Progenitor cell of endocrine pancreas (in vitro differentiated cells): Measurements from ENCODE around the gene RNF220. TPM values are rescaled to one million over a fixed set of nuclear protein-coding genes. Genes with fewer than 3 reads are reported as not detected.

Experiments used
- DNase-seq: peaks from one replicate; pipeline ENCODE4 v3.0.0; 2021; ENCODE audit warnings: low spot score; ENCODE audit not compliant: unreplicated experiment
- H3K27ac Mint-ChIP-seq: 2 replicates; pipeline ENCODE4 v1.8.0; 2021; ENCODE audit warnings: mild to moderate bottlenecking, moderate library complexity, mixed read lengths
- H3K27me3 Mint-ChIP-seq: 2 replicates; pipeline ENCODE4 v1.8.0; 2021; ENCODE audit warnings: mixed read lengths
- H3K36me3 Mint-ChIP-seq: 2 replicates; pipeline ENCODE4 v1.8.0; 2022; ENCODE audit warnings: mixed read lengths; ENCODE audit not compliant: insufficient read depth
- H3K4me1 Mint-ChIP-seq: 2 replicates; pipeline ENCODE4 v1.8.0; 2021; ENCODE audit warnings: low read depth, mixed read lengths
- H3K4me3 Mint-ChIP-seq: 2 replicates; pipeline ENCODE4 v1.8.0; 2021; ENCODE audit warnings: low read depth, mild to moderate bottlenecking, moderate library complexity, mixed read lengths
- H3K9me3 Mint-ChIP-seq: 2 replicates; pipeline ENCODE4 v1.8.0; 2021; ENCODE audit warnings: low read depth, mixed read lengths
- total RNA-seq: library from RNA; stranded (reverse); gene quantifications from 2 replicates; pipeline ENCODE4 v1.2.1, GENCODE V29; 2021
- TF ChIP-seq, protein P1 (sequence below): fragments of 200-600 bp; sonication (generic); IDR thresholded peaks from one replicate; pipeline ENCODE4 v1.5.0; 2021; ENCODE audit warnings: antibody characterized with exemption, mild to moderate bottlenecking; ENCODE audit not compliant: unreplicated experiment

RNF220 gene
- total RNA-seq, 1 donor from 2014 or later = 85.9 TPM

- no peaks in the 10 kb centered on the region for H3K27me3 Mint-ChIP-seq
Observed at GRCh38 chr1:44654621-44655187, 249.6 kb downstream of the RNF220 start.

DNA sequence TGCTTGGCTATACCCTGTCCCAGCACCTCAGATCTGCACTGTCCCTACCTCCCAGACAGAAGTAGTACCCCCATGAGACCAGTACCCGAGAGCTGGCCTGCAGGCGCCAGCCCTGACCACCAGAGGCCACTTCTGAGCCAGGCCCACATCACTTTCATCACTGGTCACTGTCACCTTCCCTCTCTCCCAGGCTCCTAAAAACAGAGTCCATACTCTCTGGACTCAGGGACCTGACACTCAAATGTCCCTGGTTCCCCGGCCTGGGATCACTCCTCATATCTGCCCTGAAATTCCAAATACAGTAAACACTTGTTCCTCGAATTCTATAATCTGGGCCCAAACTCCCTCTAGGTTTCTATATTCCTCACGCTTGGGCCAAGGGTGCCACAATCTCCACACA, 250.6 kb downstream of the RNF220 start:
- no peak for DNase-seq
- no peaks in the 10 kb centered on the region for H3K9me3 Mint-ChIP-seq
- peaks cover 8% of the 10 kb centered on the region for H3K36me3 Mint-ChIP-seq
- TF ChIP-seq, protein P1, sequence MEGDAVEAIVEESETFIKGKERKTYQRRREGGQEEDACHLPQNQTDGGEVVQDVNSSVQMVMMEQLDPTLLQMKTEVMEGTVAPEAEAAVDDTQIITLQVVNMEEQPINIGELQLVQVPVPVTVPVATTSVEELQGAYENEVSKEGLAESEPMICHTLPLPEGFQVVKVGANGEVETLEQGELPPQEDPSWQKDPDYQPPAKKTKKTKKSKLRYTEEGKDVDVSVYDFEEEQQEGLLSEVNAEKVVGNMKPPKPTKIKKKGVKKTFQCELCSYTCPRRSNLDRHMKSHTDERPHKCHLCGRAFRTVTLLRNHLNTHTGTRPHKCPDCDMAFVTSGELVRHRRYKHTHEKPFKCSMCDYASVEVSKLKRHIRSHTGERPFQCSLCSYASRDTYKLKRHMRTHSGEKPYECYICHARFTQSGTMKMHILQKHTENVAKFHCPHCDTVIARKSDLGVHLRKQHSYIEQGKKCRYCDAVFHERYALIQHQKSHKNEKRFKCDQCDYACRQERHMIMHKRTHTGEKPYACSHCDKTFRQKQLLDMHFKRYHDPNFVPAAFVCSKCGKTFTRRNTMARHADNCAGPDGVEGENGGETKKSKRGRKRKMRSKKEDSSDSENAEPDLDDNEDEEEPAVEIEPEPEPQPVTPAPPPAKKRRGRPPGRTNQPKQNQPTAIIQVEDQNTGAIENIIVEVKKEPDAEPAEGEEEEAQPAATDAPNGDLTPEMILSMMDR = peak; percentile 64
- H3K4me3 Mint-ChIP-seq = no peak overlapping the region
- H3K27ac Mint-ChIP-seq = no peak overlapping the region
- H3K27me3 Mint-ChIP-seq = no peaks in the 10 kb centered on the region
- peaks cover 3% of the 10 kb centered on the region for H3K4me1 Mint-ChIP-seq

More at GRCh38 chr1:44654621-44655187, 249.6 kb downstream of the RNF220 start:
- Mint-ChIP-seq H3K4me1 (peaks cover 3% of the 10 kb centered on the region), H3K9me3 (no peaks in the 10 kb centered on the region), H3K27ac (no peak overlapping the region), H3K4me3 (no peak overlapping the region), H3K36me3 (peaks cover 8% of the 10 kb centered on the region)
- no peak for DNase-seq
- TF ChIP-seq, protein P1 = no peak

DNA sequence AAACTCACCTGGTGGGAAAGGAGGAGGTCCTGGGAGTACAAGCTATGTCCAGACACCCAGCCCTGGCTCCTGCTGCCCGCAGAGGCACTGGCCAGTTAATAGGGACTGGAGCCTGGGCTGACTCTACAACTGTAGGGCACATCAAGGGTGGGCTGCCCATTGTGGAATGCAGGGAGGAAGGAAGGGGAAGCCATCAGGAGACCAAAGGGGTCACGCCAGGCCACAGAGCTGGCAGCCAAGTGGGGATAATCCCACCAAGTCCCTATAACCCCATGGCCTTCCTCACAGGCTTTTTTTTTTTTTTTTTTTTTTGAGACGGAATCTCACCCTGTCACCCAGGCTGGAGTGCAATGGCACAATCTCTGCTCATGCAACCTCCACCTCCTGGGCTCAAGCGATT, 254.5 kb downstream of the RNF220 start:
- no peak overlapping the region for H3K4me3 Mint-ChIP-seq
- H3K36me3 Mint-ChIP-seq = peaks cover 5% of the 10 kb centered on the region
- TF ChIP-seq, protein P1 = no peak
- peaks cover 7% of the 10 kb centered on the region for H3K4me1 Mint-ChIP-seq
- no peaks in the 10 kb centered on the region for H3K9me3 Mint-ChIP-seq
- DNase-seq = no peak
- no peak overlapping the region for H3K27ac Mint-ChIP-seq
- H3K27me3 Mint-ChIP-seq = no peaks in the 10 kb centered on the region

GRCh38 chr1:44660176-44660575, 255.1 kb downstream of the RNF220 start:
- H3K36me3 Mint-ChIP-seq = peaks cover 5% of the 10 kb centered on the region
- no peak for DNase-seq
- H3K9me3 Mint-ChIP-seq = no peaks in the 10 kb centered on the region
- TF ChIP-seq, protein P1 = no peak
- H3K4me1 Mint-ChIP-seq = peaks cover 7% of the 10 kb centered on the region
- no peaks in the 10 kb centered on the region for H3K27me3 Mint-ChIP-seq
- H3K27ac Mint-ChIP-seq = no peak overlapping the region
- H3K4me3 Mint-ChIP-seq = no peak overlapping the region

GRCh38 chr1:44661781-44662682, 257.0 kb downstream of the RNF220 start:
- peaks cover 5% of the 10 kb centered on the region for H3K36me3 Mint-ChIP-seq
- TF ChIP-seq, protein P1 = no peak
- H3K4me1 Mint-ChIP-seq = peaks cover 7% of the 10 kb centered on the region
- DNase-seq = no peak
- no peak overlapping the region for H3K4me3 Mint-ChIP-seq
- no peaks in the 10 kb centered on the region for H3K27me3 Mint-ChIP-seq
- no peak overlapping the region for H3K27ac Mint-ChIP-seq
- no peaks in the 10 kb centered on the region for H3K9me3 Mint-ChIP-seq
